GM11168 (cell line): ENCODE results near the gene DUSP8.

Source experiments
- in situ Hi-C: fragments of 300-500 bp; cut with MboI; formaldehyde crosslinking; loops from one replicate; pipeline ENCODE4 v1.12.0; 2022; ENCODE audit warnings: low sequenced_read_pairs; ENCODE audit not compliant: unreplicated experiment

DUSP8 gene

DNA sequence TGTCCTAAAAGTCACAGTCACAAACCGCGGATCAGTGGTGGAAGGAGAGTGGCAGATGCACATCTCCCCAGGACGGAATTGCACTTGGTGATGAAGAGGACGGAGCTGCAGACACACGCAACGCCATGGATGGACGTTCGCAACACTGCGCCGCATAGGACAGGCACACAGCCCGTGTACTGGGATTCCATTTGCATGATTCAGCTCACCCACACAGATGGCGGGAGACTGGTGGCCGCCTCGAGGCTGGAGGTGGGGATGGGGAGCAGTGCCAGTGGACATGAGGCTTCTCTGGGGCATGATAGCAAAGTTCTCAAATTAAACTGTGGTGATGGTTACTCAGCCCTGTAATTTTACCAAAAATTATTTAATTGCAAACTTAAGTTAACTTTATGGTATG, 37.4 kb downstream of the DUSP8 start:
- in situ Hi-C loops = no loop called here

GRCh38 chr11:1534171-1534570, 37.9 kb downstream of the DUSP8 start:
- in situ Hi-C loops = no loop called here

DNA sequence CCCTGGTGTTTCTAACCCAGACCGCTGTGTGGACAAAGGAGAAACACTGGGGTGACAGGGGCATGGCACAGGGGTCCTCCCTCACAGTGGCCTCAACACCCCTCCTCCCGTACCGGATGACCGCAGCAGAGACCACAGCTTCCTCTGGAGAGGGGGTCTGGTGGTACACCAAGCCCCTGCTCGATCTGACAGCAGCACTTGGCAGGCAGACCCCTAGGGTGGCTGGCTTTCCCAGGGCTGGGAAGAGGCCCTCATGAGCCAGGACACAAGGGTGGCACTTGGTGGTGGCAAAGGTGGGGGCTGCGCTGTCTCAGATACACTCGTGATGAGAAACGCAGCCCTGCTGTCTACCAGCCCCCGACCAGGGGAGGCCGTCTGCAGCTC, 38.7 kb downstream of the DUSP8 start:
- in situ Hi-C loops = no loop called here

DNA sequence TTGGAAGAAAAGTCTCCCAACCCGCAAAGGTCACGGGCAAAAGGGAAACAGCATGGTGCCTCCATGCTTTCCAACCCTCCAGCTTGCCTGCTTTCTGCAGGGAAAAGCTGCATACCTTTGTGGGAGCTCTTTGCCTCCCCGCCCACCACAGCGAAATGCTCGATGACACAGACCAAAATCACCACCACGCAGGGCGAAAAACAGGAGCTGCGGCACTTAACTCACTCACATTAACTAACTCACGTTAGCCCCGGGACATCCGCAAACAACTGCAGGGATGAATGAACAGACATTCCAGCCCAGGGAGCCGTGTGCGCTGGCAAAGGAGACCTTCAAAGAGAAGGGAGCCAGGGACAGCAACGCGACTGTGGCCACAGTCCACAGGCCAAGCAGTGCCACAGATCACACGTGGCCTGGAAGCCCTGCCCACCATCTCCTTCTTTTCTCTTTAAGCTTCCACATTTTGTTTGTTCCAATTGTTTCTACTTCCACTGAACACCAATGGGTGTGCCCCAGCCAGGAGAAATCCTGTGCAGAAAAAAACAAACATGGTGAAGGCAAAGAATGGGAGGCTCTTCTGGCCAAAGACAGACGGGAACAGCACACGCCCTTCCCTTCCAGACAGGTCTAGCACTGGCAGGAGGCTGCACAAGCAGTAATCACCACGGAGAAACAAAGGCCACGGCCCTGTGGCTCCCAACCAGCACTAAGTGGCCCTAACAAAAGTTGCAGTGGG, 39.3 kb downstream of the DUSP8 start:
- in situ Hi-C loops = no loop called here

- in situ Hi-C loops = no loop called here
Observed at GRCh38 chr11:1532014-1532586, 40.0 kb downstream of the DUSP8 start.

GRCh38 chr11:1531449-1532013, 40.5 kb downstream of the DUSP8 start:
- in situ Hi-C loops = no loop called here

DNA sequence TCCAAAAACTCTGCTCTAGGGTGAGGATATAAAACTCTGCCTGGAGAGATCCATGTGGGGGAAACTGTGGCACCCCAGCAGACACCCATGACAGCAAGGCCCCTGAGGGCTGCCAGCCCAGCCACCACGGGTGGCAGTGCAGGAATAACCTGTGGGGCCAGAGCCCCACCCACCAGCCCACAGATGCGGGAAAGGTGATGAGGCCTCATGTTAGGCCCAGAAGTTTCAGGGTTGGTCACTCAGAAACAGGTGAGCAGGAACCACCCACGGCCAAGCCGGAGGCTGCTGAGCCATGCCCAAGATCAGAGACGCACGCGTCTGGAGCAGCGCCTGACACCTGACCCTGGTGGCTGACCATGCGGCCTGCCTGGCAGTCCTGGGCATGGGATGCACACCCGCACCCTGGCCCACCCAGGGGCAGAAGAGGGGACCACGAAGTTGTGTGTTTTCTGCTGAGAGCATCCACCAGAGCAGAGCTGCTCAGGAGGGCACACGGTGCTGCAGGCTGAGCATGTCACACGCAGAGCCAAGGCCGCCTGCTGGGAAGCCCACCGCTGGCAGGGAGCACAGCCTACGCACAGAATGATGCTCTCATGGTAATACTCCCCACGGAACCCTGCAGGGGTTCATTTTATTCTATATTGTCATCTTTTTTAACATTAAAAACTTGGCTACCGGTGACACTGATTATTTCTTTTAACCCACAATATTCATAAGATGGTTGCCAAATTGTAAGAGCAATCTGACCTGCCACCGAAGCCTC, 41.2 kb downstream of the DUSP8 start:
- in situ Hi-C loops = no loop called here

- in situ Hi-C loops = no loop called here
Observed at GRCh38 chr11:1529774-1530173, 42.3 kb downstream of the DUSP8 start.

DNA sequence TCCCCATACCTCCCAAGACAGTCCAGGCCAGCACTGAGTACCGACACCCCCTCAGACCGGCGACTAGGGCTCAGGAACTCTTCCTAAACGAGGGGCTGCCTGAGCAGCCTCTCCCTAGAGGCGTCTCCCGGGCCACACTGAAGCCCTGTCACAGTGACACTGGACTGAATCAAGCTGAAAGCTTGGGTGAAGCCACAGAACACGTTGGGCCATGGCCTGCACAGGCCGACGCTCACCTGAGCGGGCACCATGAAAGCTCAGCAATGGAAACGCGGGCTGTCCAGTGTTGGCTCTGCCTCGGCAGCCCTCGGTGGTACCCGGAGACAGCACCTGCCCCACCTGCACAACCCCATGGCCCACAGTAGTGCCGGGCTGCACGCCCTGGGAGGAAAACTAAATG, 42.8 kb downstream of the DUSP8 start:
- in situ Hi-C loops = no loop called here

GRCh38 chr11:1528710-1529109, 43.4 kb downstream of the DUSP8 start:
- in situ Hi-C loops = no loop called here

DNA sequence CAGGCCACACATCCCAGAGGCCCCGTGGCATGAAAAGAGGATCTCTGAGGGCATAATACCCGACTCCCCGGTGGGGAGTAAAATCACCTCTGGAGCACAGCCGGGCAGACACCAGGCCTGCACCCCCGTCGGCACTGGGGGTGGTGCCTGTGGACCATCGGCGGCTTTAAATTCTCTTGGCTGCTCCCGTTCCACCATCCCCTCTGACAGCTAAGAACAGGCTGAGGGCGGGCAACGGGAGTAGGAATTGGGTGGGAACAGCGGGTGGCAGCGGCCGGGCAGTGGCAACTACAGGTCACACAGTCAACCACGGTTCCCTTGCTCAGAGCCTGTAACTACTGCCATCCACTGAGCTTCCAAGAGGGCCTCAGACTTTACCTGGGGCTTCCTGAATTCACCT, 45.3 kb downstream of the DUSP8 start:
- in situ Hi-C loops = no loop called here

GRCh38 chr11:1523779-1524178, 48.3 kb downstream of the DUSP8 start:
- in situ Hi-C loops = loop anchor here (25.0 kb wide), 1 partner anchor 311 kb away; the partner anchor contains the start of gene MUC5B

DNA sequence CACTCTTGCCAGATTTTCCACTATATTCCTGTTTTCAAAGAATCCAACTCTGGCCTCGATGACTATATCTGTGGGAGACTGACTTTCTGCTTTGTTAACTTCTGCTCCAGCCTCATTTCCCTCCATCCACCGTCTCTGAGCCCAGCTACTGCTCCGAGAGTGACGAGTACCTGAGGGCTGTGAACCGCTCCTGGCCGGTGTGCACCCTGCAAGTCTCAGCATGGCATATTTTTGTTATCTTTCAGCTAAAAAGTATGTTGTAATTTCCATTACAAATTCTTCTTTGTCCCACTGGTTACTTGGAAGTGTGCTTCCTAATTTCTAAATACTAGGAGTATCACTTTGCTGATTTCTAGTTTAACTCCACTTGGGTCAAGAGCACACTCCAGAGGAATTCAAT, 49.0 kb downstream of the DUSP8 start:
- in situ Hi-C loops = loop anchor here (25.0 kb wide), 1 partner anchor 311 kb away; the partner anchor contains the start of gene MUC5B

GRCh38 chr11:1522081-1522424, 50.0 kb downstream of the DUSP8 start:
- in situ Hi-C loops = loop anchor here (25.0 kb wide), 1 partner anchor 310 kb away; the partner anchor contains the start of gene MUC5B

DNA sequence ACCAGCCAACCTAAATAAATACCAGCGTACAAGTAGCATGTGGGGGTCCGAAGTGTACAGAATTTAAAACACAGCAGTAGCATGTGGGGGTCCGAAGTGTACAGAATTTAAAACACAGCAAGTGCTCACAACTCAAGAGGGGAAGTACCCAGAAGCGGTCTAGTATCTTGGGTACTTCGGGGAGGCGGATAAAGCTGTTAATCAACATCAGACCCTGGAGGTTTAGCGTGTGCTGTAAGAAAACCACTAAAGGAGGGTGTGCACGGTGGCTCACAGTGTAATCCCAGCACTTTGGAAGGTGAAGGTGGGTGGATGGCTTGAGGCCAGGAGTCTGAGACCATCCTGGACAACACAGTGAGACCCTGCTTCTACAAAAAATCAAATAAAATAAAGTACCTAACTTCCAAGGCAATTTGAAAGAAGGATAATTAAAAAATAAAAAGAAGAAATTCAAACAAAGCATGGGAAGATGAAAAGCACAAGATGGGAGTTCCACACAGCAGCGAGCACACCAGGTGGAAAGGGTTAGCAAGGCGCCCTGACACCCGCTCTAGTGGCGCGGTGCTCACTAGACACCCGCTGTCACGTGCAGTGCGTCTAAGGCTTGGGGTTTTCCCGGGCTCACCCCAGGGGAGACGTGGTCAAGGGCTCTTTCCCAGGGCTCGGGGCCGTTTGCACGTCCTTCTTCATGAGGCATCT, 50.5 kb downstream of the DUSP8 start:
- in situ Hi-C loops = loop anchor here (25.0 kb wide), 1 partner anchor 309 kb away; the partner anchor contains the start of gene MUC5B

DNA sequence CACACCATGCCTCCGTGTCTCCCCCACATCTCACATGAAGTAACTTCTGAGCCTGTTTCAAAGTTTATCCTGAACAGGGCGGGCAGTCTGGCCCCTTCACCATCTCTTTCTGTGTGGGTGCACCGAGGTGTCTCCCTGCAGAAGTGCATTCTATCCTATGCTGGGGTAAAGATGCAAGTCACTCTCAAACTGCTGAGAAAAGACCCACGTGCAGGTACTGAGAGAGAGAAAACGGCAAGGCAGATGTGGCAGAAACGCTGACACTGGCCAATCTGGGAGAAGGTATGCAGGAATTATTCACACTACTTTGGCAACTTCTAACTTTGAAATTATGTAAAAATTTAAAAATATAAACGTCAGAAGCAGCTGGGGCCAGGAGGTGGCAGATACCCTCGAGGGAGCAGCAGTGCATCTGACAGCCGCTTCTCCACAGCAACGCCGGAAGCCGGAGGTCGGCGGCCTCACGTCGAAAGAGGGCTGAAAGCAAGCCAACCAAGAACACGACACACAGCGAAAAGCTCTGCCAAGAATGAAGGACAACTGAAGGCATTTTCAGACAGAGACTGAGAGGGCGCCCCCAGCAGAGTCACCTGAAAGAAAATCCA, 51.3 kb downstream of the DUSP8 start:
- in situ Hi-C loops = loop anchor here (25.0 kb wide), 1 partner anchor 308 kb away; the partner anchor contains the start of gene MUC5B

- in situ Hi-C loops = loop anchor here (25.0 kb wide), 1 partner anchor 308 kb away; the partner anchor contains the start of gene MUC5B
Observed at GRCh38 chr11:1520209-1520662, 51.8 kb downstream of the DUSP8 start.

DNA sequence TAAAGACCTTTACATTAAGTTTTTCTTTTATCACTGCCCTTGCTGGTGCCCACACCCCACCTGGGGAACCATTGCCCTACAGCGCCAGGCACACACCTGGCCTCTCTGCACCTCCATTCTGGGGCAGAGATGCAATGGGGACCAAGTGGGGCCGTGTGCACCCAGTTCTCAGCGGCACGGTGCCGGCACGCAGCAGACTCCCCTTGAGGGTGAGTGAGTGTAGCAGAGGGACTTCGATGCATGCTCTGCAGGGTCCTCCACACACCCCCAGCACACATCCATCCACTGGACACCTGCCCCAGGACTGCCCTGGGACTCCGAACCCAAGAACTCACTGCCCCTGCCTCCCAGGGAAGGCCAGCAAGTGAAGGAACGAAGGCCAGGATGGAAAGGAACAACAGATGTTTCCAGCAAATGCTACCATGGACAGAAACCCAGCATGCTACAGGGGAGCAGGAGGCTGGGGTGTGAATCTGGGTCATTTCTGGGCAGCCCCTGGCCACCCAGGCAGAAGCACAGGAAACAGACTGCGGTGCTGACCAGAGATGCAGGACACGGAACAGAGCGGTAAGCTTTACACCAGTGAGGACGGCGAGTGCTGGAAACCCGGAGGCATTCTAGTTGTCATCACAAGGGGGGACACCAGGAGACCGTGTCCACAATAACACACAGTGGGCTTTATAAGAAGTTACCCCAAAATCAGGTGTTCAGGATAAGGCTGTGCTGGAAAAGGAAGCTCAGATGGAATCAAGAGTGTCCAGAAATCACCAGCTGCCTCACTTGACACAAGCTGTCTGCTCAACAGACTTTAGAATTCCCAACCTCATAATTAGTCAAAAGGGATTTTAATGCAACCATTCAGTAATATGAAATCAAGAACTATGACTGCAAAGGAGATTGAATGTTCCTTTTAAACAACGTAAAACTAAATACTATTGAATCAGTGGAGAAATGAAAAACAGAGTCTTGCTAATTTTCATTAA, 52.8 kb downstream of the DUSP8 start:
- in situ Hi-C loops = loop anchor here (25.0 kb wide), 1 partner anchor 307 kb away; the partner anchor contains the start of gene MUC5B
